Stimulated activated CD8-positive, alpha-beta memory T cell treated with anti-CD3 and anti-CD28 coated beads, Interleukin-7, amount 100 ng/mL, for 48 hours (primary cell): ENCODE results near the gene LIME1.
A peak's percentile ranks its signal among the peaks of the same experiment; 100 is the strongest.

Experiments used
- DNase-seq, 2 donors: peaks; one replicate each; pipeline ENCODE4 v3.0.0-alpha.2; 2020; ENCODE audit warnings: low read depth in 1 of 2; ENCODE audit errors: extremely low read depth in 1 of 2

Gene LIME1

DNA sequence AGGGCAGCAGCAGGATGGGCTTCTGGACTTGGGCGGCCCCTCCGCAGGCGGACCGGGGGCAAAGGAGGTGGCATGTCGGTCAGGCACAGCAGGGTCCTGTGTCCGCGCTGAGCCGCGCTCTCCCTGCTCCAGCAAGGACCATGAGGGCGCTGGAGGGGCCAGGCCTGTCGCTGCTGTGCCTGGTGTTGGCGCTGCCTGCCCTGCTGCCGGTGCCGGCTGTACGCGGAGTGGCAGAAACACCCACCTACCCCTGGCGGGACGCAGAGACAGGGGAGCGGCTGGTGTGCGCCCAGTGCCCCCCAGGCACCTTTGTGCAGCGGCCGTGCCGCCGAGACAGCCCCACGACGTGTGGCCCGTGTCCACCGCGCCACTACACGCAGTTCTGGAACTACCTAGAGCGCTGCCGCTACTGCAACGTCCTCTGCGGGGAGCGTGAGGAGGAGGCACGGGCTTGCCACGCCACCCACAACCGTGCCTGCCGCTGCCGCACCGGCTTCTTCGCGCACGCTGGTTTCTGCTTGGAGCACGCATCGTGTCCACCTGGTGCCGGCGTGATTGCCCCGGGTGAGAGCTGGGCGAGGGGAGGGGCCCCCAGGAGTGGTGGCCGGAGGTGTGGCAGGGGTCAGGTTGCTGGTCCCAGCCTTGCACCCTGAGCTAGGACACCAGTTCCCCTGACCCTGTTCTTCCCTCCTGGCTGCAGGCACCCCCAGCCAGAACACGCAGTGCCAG lies 39.7 kb upstream of the LIME1 start, which contains the start of gene TNFRSF6B:
TSS of gene TNFRSF6B (plus strand) at position 25 of the 729 bp plus-strand sequence. CDS start at position 141, 116 bp downstream.
- DNase-seq, result no peak

DNA sequence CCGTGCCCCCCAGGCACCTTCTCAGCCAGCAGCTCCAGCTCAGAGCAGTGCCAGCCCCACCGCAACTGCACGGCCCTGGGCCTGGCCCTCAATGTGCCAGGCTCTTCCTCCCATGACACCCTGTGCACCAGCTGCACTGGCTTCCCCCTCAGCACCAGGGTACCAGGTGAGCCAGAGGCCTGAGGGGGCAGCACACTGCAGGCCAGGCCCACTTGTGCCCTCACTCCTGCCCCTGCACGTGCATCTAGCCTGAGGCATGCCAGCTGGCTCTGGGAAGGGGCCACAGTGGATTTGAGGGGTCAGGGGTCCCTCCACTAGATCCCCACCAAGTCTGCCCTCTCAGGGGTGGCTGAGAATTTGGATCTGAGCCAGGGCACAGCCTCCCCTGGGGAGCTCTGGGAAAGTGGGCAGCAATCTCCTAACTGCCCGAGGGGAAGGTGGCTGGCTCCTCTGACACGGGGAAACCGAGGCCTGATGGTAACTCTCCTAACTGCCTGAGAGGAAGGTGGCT lies 39.1 kb upstream of the LIME1 start:
- DNase-seq, result no peak

DNA sequence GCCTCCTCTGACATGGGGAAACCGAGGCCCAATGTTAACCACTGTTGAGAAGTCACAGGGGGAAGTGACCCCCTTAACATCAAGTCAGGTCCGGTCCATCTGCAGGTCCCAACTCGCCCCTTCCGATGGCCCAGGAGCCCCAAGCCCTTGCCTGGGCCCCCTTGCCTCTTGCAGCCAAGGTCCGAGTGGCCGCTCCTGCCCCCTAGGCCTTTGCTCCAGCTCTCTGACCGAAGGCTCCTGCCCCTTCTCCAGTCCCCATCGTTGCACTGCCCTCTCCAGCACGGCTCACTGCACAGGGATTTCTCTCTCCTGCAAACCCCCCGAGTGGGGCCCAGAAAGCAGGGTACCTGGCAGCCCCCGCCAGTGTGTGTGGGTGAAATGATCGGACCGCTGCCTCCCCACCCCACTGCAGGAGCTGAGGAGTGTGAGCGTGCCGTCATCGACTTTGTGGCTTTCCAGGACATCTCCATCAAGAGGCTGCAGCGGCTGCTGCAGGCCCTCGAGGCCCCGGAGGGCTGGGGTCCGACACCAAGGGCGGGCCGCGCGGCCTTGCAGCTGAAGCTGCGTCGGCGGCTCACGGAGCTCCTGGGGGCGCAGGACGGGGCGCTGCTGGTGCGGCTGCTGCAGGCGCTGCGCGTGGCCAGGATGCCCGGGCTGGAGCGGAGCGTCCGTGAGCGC lies 38.5 kb upstream of the LIME1 start:
- DNase-seq, result no peak

DNA sequence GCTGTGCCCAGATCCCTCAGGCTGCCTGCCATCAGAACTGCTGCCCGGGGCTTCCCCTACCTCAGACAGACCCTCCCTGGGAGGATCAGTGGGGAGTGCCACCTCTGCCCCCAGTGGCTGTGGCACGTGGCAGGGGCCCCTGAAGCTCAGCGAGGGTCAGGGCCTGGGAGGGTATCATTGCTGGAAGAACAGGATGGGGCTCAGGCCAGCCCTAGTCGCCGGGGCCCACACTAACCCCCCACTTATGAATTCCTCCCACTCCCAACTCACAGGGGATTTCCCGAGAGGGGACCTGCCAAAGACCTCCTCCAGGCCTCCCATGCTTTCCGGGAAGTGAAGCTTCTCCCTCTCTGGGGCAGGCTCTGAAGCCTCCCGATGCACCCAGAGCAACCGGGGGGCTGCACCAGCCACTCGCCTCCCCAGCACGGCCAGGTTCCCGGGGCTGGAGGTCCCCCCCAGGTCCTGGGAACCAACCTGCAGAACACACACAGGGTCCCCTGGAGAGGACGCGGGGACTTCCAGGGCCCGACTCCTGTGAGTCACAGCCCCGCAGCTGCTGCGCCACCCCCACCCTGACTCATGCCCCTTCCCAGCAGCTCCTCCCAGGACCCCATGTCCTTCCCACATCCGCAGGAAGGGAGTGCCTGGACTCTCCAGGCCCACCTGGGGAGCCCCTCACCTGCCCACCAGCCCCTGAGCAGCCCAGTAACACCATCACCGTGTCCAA lies 37.6 kb upstream of the LIME1 start:
- DNase-seq, result peak in 1 of 2 donors; percentile 56

DNA sequence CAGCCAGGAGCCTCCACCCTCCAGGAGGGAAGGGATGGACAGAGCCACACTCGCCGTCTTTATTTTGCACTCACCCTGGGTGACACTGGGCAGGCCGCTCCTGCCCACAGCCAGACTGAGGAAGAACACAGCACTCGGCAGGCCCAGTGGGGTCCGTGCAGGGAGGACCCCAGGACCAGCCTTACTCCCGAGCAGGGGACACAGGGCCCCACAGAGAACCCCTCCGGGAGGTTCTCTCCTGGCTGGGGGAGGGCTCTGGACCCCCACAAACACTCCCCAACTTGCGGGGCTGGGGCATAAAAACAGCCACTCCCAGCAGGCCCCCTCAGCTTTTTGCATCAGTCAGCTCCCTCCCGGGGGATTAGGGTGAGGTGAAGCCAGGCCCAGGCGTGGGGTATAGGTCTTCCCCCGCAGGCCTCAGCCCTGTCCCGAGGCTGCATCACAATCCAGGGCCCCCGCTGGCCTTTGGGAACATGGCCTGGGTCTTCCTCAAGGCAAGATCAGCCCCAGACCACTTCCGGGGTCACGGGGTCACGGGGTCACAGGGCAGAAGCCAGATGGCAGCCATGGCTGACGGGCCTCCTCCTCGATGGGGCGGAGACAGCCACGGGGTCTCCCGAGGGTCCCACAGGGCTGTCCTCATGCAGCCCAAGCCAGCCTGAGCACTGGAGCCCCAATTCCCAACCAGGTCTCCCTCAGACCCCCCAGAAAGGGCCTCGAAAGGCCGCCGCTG lies 36.8 kb upstream of the LIME1 start:
- no peak for DNase-seq

DNA sequence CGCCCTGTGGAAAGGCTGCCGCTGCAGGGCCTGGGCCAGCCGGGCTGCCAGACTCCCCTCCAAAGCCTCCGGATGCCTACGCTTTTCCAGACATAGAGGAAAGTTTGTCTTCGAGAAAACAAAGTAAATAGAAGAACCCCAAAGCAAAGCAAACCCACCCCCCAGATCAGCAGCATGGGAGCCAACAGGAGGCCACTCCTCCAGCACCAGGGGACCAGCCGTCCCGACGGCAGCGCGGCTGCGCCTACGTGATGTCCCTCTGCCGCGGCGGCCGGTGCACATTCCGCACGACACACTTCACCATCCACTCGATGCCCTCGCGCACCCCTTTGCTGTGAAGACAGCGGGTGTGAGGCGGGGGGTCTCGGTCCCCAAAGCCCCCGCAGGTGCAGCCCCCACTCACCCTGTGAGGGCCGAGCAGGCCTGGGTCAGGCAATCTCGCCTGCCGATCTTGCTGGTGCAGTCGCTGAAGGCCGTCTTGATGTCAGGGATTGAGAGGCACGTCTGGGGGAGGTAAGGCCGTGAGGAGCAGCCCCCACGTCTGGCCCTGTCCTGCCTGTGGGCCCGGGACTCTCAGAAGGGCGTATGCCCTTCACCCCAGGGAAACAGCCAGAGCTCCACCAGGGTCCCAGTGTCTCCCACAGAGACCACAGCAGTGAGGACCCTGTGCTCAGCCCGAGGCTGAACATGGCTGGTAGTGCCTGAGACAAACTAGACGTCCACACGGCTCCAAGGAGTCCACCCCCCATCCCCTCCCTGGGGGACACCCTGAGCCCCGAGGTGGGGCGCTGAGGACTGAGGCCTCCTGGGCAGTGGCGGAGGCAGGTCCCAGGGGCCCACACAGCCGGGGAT lies 36.0 kb upstream of the LIME1 start:
- no peak for DNase-seq

DNA sequence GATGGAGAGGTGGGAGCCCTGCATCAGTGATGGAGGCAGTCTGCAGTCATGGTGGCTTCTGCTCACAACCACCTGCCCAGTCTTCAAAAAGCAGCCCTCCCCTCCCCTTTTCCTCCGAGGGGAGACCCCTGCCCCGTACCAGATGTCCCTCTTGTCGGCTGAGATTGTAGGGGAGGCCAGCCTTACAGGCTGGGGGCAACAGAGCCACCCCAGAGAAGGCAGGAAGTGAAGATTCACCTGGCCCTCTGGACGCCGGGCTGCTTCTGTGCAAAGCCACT lies 35.5 kb upstream of the LIME1 start:
- no peak for DNase-seq

DNA sequence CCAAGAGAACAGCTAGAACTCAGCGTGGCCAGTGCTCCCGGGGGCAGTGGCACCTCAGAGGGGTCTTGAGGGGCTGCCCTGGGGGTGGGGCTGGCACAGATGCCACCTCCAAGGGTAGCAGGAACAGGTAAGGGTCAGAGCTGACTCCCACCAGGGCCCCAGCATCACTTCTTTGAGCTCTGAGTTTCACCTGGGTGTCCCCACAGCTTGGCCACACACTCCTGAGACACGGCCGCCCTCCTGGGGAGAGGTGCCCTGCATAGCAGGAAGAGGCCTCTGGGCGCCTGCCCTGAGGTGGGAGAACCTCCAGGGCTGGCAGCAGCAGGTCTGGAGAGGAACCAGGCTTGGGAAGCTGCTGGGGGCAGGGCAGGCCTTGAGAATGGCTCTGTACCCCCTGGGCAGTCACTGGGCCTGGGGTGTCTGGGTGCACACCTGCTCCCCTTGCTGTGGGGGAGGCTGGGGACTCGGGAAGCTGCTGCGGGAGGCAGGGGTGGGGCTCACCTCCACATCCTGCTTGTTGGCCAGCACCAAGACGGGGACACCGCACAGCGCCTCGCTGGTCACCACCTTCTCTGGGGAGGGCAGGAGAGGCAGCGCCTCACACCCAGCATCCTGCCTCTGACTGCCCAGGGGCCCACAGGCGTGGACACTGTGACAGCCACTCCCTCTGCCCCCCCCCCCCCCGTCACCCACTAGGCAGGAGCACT lies 35.0 kb upstream of the LIME1 start:
- no peak for DNase-seq

DNA sequence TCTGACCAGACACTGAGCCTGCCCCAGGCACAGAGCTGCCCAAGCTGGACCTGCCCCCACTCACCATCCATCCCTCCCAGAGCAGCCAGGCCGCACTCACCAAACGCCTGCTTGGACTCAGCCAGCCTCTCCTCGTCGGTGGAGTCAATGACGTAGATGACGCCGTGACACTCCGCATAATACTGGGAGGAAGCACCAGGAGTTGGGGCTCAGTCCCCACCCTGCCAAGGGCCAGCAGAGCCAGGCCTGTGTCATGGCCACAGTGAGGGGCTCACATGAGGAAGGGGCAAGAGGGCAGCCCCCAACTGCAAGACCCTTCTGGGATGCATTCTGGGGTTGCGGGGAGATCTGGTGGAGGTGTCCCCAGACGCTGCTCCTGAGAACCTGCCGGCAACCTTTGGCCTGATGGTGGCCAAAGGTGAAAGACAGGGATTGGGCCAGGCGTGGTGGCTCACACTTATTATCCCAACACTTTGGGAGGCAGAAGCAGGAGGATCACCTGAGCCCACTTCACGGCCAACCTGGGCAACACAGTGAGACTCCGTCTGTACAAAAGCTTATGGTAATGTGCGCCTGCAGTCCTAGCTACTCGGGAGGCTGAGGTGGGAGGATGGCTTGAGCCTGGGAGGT lies 34.3 kb upstream of the LIME1 start:
- DNase-seq, result no peak

DNA sequence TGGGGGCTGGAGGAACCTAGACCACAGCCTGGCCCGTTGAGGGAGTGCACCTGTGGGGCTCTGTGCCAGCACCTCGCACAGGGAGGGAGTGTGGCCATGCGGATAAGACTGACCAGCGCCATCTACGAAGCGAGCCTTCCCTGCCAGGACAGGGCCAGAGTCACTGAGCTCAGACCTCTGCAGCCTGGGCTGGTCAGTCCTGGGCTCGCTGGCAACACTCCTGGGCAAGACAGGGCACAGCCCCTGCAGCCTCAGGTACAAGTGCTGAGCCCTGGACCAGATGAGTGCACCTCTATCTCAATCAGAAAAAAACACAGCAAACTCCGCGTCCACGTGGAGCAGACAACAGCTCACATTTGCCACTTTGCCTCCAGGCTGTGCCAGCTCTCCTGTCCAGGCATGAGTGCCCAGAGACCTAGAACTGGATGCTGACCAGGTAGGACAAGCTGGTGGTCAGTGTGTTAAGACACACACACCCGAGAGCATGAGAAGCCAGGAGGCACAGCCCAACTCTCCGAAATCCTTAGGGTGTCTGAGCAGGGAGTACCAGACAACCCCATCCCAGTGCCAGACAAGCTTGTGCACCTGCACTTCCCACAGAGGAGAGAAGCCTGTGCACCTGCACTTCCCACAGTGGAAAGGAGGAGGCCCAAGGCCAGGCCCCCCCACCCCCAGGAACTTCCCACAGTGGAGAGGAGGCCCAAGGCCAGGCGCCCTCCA lies 33.6 kb upstream of the LIME1 start:
- no peak for DNase-seq

DNA sequence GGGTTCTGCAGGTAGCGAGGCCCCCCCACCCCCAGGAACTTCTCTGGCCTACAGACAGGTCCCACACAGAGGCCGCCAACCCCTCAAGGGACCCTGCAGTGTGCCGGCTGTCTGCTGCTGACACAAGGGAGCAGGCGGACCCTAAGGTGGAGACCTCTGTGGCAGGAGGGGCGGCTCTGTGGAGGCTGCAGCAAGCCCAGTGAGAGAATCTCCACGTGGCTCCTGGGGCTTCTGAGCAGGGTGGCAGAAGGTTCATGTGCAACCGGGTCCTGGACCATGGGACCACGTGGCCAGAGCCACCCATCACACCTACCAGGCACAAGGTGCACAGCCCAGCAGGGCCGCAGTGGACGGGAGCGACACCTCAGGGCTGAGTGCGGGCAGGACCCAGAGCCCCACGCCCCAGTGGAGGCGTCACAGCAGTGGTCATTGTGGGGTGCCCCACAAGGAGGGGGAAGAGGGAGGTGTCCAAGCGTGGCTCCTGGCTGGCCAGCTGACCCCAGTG lies 32.9 kb upstream of the LIME1 start:
- no peak for DNase-seq

DNA sequence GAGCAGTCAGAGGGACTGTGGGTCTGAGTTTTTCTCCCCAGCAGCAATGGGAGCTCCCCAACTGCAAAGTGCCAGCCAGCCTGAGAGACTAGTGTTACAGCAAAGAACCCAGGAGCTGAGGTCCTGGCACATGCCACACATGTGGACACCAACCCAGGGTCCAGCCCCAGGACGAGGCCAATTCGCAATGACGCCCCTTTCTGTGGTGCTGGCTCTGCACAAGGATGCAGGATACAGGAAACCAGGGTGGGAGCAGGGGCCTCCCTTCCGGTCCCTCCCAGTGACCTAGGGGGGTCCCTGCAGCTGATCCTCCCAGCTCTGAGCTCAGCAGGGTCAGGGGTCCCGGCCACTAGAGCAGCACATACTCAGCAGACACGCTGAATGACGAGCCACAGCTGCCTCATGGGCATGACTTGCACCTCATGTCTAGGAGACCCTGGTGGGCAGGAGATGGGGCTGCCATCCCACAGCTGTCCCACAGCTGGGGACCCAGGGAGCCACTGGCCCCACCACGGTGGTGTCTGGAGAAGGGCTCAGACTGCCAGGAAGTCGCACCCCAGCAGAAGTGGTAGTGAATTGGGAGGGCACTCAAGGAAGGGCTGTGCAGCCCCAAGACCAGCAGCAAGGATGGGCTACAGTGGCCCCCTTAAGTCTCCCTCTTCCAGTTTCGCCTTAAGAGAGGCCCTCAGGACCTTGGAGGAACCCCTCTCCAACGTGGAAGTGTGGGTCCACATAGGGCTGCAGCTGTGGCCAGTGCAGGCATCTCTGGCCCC lies 32.3 kb upstream of the LIME1 start:
- DNase-seq, result no peak

DNA sequence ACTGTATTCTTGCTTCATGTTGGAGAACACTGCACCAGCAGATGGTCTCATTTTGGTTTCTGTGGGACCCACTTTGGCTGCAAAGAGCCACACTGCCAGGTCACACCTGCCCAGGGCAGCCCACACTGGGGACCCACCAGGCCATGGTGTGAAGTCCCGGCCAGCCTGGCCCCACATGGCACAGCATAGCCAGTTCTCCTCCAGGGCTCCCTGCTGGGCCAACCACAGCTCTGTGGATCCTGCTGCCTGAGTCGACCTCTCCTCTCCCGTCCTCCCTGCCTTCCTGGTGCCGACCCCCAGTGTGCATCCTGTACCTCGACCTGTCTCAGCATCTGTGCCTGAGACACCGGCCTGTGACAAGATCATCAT lies 31.7 kb upstream of the LIME1 start:
- no peak for DNase-seq

DNA sequence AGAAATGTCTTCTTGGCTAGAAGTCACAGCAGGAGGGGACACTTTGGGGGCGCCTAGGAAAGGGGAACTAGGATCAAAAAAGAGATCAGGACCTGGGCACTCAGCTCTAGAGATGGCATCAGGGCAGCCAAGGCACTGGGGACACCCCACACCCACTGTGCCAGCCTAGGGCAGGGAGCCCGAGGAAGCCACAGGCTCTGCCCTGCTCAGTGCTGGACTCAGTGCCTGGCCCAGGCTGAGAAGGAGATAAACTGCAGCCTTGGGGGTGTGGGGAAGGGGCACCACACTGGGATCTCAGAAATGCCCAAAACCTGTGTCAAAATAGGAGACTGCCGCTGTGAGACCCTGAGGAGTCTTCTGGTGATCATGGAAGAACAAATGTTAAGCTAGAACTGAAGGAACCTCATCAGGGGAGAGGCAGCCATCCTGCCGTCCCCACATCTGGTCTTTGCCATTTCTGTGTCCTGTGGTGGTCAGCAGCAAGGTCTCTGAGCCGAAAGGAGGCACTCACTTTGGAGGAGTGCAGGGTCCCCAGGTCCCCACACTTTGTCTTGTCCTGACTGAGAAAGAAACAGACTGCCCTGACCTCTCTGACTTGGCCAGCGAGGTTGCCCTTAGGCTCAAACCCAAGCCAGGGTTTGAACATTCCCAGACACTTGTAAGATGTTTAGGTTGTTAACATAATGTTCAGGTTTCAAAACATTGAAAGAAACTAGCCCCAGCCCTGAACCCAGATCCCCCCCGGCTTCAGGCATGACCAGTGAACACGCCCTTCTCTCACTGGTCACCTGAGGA lies 31.0 kb upstream of the LIME1 start:
- no peak for DNase-seq

DNA sequence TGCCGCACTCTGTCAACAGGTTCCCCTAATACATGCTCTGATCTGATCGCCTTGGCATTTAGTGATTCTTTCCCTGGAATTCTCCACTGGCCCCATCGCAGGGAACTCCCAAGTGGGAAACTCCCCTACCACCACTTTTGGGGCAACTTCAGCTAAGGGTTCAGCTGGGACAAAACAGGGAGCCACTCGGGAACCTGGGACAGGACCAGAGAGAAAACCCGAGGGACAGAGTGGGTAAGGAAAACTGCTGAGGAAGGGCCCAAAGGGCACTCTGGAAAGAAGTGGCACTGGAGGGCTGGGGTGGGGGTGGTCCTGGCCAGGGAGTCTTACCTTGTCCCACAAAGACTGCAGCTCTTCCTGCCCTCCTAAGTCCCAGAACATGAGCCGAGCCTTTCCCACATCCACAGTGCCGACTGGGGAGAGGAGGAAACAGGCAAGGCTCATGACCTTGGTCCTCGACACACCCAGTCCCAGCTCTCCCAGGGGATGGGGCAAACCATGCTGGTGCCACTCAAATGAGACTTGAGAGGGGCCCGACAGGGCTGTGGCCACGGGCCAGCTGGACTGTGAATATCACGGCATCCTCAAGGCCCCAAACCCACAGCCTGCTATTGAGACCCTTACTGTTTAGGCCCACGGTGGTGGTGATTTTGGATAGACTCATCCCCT lies 30.3 kb upstream of the LIME1 start:
- DNase-seq, result no peak

DNA sequence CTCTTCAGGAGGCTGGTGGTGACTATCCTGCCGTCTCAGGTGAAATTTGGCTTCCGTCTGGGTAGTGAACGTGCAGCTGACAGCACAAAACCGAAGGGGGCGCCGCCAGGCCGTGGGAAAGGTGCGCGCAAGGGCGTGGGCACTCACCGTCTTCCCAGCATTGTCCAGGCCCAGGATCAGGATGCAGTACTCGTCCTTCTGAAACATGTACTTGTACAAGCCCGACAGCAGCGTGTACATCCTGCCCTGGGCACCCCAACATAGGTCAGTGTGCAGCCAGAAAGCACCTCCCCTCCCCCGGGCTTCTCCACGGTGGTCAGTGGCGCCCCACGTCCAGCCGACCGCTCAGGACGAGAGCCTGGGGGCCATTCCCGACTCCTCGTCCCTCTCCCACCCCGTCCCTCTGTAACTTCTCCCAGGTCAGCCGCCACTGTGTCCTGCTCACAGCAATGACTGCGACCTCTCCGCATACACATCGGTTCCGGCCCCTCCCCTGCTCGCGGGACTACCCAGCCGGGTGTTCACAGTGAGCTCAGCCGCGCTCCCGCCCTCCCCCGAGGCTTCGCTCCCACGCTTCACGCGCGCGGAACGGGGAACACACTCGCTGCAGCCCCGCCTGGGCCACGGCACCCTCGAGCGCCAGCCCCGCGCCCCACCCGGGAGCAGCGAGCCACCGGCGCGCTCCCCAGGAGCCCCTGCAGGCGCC lies 29.5 kb upstream of the LIME1 start:
- no peak for DNase-seq
